H1 (cell line): ENCODE data around the gene ITPR1. TPM values are rescaled to one million over a fixed set of nuclear protein-coding genes. Genes with fewer than 3 reads are reported as not detected.

ENCODE experiments used
- ASH2L ChIP-seq: fragments of 200-600, 300-600 bp; sonication (generic); IDR thresholded peaks from one replicate; pipeline ENCODE4 v1.7.1; 2017; ENCODE audit warnings: low read length
- BCL11A ChIP-seq, 2 experiments: IDR thresholded peaks; one replicate each; pipeline ENCODE4 v1.6.1; 2011; ENCODE audit warnings: low read depth in 2 of 2, low read length in 2 of 2, mild to moderate bottlenecking in 2 of 2
- CBX5 ChIP-seq: fragments of 300-800, 300-1000 bp; sonication (generic); IDR thresholded peaks from 2 replicates; pipeline ENCODE4 v1.7.1; 2016; ENCODE audit warnings: antibody characterized with exemption, low read length, low read depth
- KDM4A ChIP-seq: IDR thresholded peaks from one replicate; pipeline ENCODE4 v1.7.1; 2012; ENCODE audit warnings: low read depth, mild to moderate bottlenecking, moderate library complexity, low read length, inconsistent platforms; ENCODE audit not compliant: severe bottlenecking
- MAX ChIP-seq: IDR thresholded peaks from 2 replicates; pipeline ENCODE4 v1.6.1; 2012; ENCODE audit warnings: inconsistent platforms
- PHF8 ChIP-seq: fragments of 200-600 bp; sonication (generic); conservative IDR thresholded peaks from 2 replicates; pipeline ENCODE4 v1.7.1; 2012; ENCODE audit warnings: low read depth, mild to moderate bottlenecking, inconsistent platforms, low read length, moderate library complexity
- POLR2AphosphoS5 ChIP-seq: IDR thresholded peaks from 2 replicates; pipeline ENCODE4 v1.6.1; 2011; ENCODE audit warnings: low read depth, low read length
- SP4 ChIP-seq: IDR thresholded peaks from 2 replicates; pipeline ENCODE4 v1.6.1; 2012; ENCODE audit warnings: low read length, inconsistent platforms
- TBP ChIP-seq: IDR thresholded peaks from 2 replicates; pipeline ENCODE4 v1.6.1; 2011; ENCODE audit warnings: low read depth, low read length, improper control_type of control experiment
- polyA plus RNA-seq, 7 experiments: library from polyadenylated mRNA; depleted of rRNA in 3 of 7; stranded (reverse) in 5 of 7; unstranded in 2 of 7; fragments of >200 nt in 5 of 7; fragments of 200-250 nt in 2 of 7; gene quantifications; 1 replicate in 5 of 7; 2 replicates in 1 of 7; 4 replicates in 1 of 7; pipeline versions ENCODE4 v1.2.1 to v1.2.3, GENCODE V29; 2011 to 2013; ENCODE audit warnings: missing spikeins in 2 of 7, mixed read lengths in 2 of 7
- total RNA-seq: library from RNA; stranded (reverse); fragmentation: NEBNext Ultra II Directional; extraction: Animal tissue kit (Norgen Biotek cat#: 25700); gene quantifications from 2 replicates; pipeline ENCODE4 v1.2.1, GENCODE V29; 2021
- TF ChIP-seq, protein P1 (sequence below), 3 experiments: IDR thresholded peaks; 1 replicate in 2 of 3; 2 replicates in 1 of 3; pipeline versions ENCODE4 v1.5.1 to v1.6.1; 2011; ENCODE audit warnings: low read length in 3 of 3, mild to moderate bottlenecking in 3 of 3, inconsistent platforms in 2 of 3, low read depth in 1 of 3, moderate library complexity in 1 of 3; ENCODE audit not compliant: insufficient read depth in 1 of 3; ENCODE audit errors: control extremely low read depth in 1 of 3

ITPR1 gene
- total and polyA plus RNA-seq, 2 of the 8 experiments (the other 6 are each of a cell fraction or from before 2014, with no cell fraction given): 2.5 to 16.3 TPM

DNA sequence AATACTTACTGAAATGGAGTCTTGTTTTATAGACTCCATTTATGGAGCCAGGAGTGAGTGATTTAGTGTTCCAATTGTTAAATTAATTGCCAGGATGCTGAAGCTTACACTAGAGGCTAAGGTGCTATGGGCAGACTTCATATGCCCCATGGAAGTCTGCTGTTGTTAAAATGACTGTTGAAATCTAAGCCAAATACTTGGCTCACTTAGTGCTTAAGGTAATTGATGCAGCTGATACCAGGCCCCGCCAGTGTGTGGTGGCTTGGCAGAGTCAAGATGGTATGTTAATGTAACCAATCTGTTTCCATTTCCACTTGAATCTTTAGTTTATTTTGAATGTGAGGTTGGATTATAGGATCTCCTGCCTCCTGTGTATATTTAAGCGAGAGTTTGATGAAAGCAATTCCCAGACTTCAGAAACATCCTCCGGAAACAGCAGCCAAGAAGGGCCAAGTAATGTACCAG, 187.1 kb downstream of the ITPR1 start (continued):
- TF ChIP-seq, protein P1, sequence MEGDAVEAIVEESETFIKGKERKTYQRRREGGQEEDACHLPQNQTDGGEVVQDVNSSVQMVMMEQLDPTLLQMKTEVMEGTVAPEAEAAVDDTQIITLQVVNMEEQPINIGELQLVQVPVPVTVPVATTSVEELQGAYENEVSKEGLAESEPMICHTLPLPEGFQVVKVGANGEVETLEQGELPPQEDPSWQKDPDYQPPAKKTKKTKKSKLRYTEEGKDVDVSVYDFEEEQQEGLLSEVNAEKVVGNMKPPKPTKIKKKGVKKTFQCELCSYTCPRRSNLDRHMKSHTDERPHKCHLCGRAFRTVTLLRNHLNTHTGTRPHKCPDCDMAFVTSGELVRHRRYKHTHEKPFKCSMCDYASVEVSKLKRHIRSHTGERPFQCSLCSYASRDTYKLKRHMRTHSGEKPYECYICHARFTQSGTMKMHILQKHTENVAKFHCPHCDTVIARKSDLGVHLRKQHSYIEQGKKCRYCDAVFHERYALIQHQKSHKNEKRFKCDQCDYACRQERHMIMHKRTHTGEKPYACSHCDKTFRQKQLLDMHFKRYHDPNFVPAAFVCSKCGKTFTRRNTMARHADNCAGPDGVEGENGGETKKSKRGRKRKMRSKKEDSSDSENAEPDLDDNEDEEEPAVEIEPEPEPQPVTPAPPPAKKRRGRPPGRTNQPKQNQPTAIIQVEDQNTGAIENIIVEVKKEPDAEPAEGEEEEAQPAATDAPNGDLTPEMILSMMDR (IDR thresholded peaks at IDR 0.05; ENCODE audit: control extremely low read depth in 1 of 3, insufficient read depth in 1 of 3, low read depth in 1 of 3, low read length in 3 of 3): no peak
- TF ChIP-seq BCL11A (IDR thresholded peaks at IDR 0.05; ENCODE audit: low read depth in 2 of 2, low read length in 2 of 2): no peak
- no peak for TF ChIP-seq MAX
- no peak for TF ChIP-seq ASH2L
- TF ChIP-seq KDM4A: no peak
- no peak for TF ChIP-seq CBX5
- no peak for TF ChIP-seq TBP
- TF ChIP-seq PHF8: no peak
- TF ChIP-seq POLR2AphosphoS5: no peak
- TF ChIP-seq SP4: no peak
